ENCODE data around the gene SREBF2. TPM values are rescaled to one million over a fixed set of nuclear protein-coding genes. Genes with fewer than 3 reads are reported as not detected.

SREBF2 gene
- total and polyA plus RNA-seq, 2 of the 13 experiments (the other 11 are each of a cell fraction or from before 2014, with no cell fraction given), result 53.8 to 72.6 TPM

DNA sequence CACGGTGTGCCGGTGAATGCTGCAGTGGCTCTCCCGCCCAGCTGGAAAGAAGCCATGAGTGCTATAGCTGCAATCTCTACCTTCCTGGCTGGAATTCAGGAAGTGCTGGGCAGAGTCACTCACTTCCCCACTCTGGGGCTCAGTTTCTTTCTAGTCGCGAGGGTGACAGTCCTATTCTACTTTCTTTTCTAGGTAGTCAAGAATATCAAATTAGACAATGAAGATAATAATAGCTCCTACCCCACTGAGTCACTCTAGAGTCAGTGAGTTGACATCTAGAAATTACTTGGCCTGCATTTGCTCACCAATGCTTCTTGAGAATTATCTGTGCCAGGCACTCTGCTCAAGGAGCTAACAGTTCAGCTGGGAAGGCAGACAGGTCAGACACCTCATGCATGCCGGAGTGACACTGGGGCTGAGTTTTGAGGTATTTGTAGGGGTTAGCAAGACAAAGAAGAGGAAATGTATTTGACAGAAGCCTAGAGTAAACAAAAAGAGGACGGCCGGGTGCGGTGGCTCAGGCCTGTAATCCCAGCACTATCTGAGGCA lies 110.8 kb downstream of the SREBF2 start (continued):
- TF ChIP-seq HMG20B (CRISPR knock-in tag; conservative IDR thresholded peaks at IDR 0.05) (no peak), ZNF660 (CRISPR knock-in tag; IDR thresholded peaks at IDR 0.05; ENCODE audit: borderline replicate concordance, low read depth) (no peak), MIER2 (CRISPR knock-in tag; IDR thresholded peaks at IDR 0.05) (no peak), ZNF709 (CRISPR knock-in tag; IDR thresholded peaks at IDR 0.05) (no peak), EHMT2 (IDR thresholded peaks at IDR 0.05; ENCODE audit: borderline replicate concordance, low read depth, low read length) (no peak), JDP2 (CRISPR knock-in tag; IDR thresholded peaks at IDR 0.05; ENCODE audit: borderline replicate concordance) (no peak), ZNF574 (CRISPR knock-in tag; IDR thresholded peaks at IDR 0.05) (no peak), ZNF335 (CRISPR knock-in tag; IDR thresholded peaks at IDR 0.05) (no peak), HNF4G (IDR thresholded peaks at IDR 0.05; ENCODE audit: borderline replicate concordance, low read depth, low read length) (no peak), HNF4G (CRISPR knock-in tag; IDR thresholded peaks at IDR 0.05; ENCODE audit: borderline replicate concordance, low read depth) (no peak), ZFP82 (CRISPR knock-in tag; IDR thresholded peaks at IDR 0.05; ENCODE audit: borderline replicate concordance) (no peak), NFRKB (IDR thresholded peaks at IDR 0.05) (no peak)
- TF ChIP-seq, protein P1, sequence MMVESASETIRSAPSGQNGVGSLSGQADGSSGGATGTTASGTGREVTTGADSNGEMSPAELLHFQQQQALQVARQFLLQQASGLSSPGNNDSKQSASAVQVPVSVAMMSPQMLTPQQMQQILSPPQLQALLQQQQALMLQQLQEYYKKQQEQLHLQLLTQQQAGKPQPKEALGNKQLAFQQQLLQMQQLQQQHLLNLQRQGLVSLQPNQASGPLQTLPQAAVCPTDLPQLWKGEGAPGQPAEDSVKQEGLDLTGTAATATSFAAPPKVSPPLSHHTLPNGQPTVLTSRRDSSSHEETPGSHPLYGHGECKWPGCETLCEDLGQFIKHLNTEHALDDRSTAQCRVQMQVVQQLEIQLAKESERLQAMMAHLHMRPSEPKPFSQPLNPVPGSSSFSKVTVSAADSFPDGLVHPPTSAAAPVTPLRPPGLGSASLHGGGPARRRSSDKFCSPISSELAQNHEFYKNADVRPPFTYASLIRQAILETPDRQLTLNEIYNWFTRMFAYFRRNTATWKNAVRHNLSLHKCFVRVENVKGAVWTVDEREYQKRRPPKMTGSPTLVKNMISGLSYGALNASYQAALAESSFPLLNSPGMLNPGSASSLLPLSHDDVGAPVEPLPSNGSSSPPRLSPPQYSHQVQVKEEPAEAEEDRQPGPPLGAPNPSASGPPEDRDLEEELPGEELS (CRISPR knock-in tag; IDR thresholded peaks at IDR 0.05), result no peak

All from HepG2 (cell line).